HepG2 (cell line): Measurements from ENCODE around the gene TTC23. TPM values are rescaled to one million over a fixed set of nuclear protein-coding genes. Genes with fewer than 3 reads are reported as not detected.

Source experiments
- IKZF5 ChIP-seq: IDR thresholded peaks from 2 replicates; pipeline ENCODE4 v1.6.1; 2018; ENCODE audit warnings: missing genetic modification reagents, mild to moderate bottlenecking, missing compliant biosample characterization
- MYPOP ChIP-seq: sonication (generic); formaldehyde crosslinking; IDR thresholded peaks from 2 replicates; pipeline ENCODE4 v1.8.1; 2023; ENCODE audit warnings: mild to moderate bottlenecking, moderate library complexity, missing genetic modification reagents
- PAF1 ChIP-seq: IDR thresholded peaks from 2 replicates; pipeline ENCODE4 v1.6.1; 2016; ENCODE audit warnings: missing genetic modification reagents, missing compliant biosample characterization
- PHF5A ChIP-seq: IDR thresholded peaks from one replicate; pipeline ENCODE4 v1.6.1; 2018; ENCODE audit warnings: low read depth, missing genetic modification reagents; ENCODE audit not compliant: unreplicated experiment
- PRDM10 ChIP-seq: sonication (generic); formaldehyde crosslinking; IDR thresholded peaks from 2 replicates; pipeline ENCODE4 v1.4.0; 2020; ENCODE audit warnings: low read depth, missing genetic modification reagents
- RAD51 ChIP-seq: fragments of 450-650 bp; IDR thresholded peaks from 2 replicates; pipeline ENCODE4 v1.6.1; 2016; ENCODE audit warnings: borderline replicate concordance
- RARA ChIP-seq: IDR thresholded peaks from 2 replicates; pipeline ENCODE4 v1.6.1; 2016; ENCODE audit warnings: missing genetic modification reagents, missing compliant biosample characterization
- REL ChIP-seq: sonication (generic); formaldehyde crosslinking; conservative IDR thresholded peaks from 2 replicates; pipeline ENCODE4 v1.8.0; 2022; ENCODE audit warnings: mild to moderate bottlenecking, missing genetic modification reagents, moderate library complexity
- SNRNP70 ChIP-seq: fragments of 200-400 bp; formaldehyde crosslinking; IDR thresholded peaks from 2 replicates; pipeline ENCODE4 v1.6.1; 2017; ENCODE audit warnings: mild to moderate bottlenecking, low read depth, low read length, moderate library complexity
- ZFP62 ChIP-seq: sonication (generic); formaldehyde crosslinking; IDR thresholded peaks from 2 replicates; pipeline ENCODE4 v1.4.0; 2020; ENCODE audit warnings: missing genetic modification reagents
- ZHX1 ChIP-seq: sonication (generic); formaldehyde crosslinking; IDR thresholded peaks from 2 replicates; pipeline ENCODE4 v1.8.1; 2022; ENCODE audit warnings: low read depth, mild to moderate bottlenecking, missing genetic modification reagents
- ZNF570 ChIP-seq: sonication (generic); formaldehyde crosslinking; IDR thresholded peaks from 2 replicates; pipeline ENCODE4 v1.4.0; 2020; ENCODE audit warnings: mild to moderate bottlenecking, missing genetic modification reagents, borderline replicate concordance
- ZNF691 ChIP-seq: sonication (generic); formaldehyde crosslinking; IDR thresholded peaks from 2 replicates; pipeline ENCODE4 v1.4.0; 2020; ENCODE audit warnings: missing genetic modification reagents, low read depth, mild to moderate bottlenecking, borderline replicate concordance
- ZNF766 ChIP-seq: sonication (generic); formaldehyde crosslinking; IDR thresholded peaks from 2 replicates; pipeline ENCODE4 v1.5.0; 2020; ENCODE audit warnings: missing genetic modification reagents, borderline replicate concordance
- ZNF772 ChIP-seq: sonication (generic); formaldehyde crosslinking; IDR thresholded peaks from 2 replicates; pipeline ENCODE4 v1.5.0; 2020; ENCODE audit warnings: mild to moderate bottlenecking, missing genetic modification reagents
- ZNF773 ChIP-seq: sonication (generic); formaldehyde crosslinking; IDR thresholded peaks from 2 replicates; pipeline ENCODE4 v1.4.0; 2020; ENCODE audit warnings: missing genetic modification reagents, borderline replicate concordance
- ZNF879 ChIP-seq: sonication (generic); formaldehyde crosslinking; IDR thresholded peaks from 2 replicates; pipeline ENCODE4 v1.8.1; 2023; ENCODE audit warnings: missing genetic modification reagents
- ZSCAN31 ChIP-seq: sonication (generic); formaldehyde crosslinking; IDR thresholded peaks from 2 replicates; pipeline ENCODE4 v1.5.0; 2020; ENCODE audit warnings: low read depth, mild to moderate bottlenecking, missing genetic modification reagents
- polyA plus RNA-seq, 8 experiments: library from polyadenylated mRNA; depleted of rRNA in 3 of 8; stranded (reverse) in 7 of 8; unstranded in 1 of 8; fragments of >200 nt; fragmentation: Illumina TruSeq in 4 of 8; extraction: Trizol in 4 of 8; gene quantifications; 2 replicates each; pipeline versions ENCODE4 v1.2.1 to v1.2.3, GENCODE V29; 2011 to 2016; ENCODE audit warnings: low read depth in 4 of 8, missing spikeins in 1 of 8, mixed read lengths in 1 of 8; ENCODE audit not compliant: insufficient read depth in 1 of 8
- total RNA-seq, 5 experiments: library from RNA; depleted of rRNA; stranded (reverse); fragments of >200 nt; fragmentation: Illumina TruSeq; extraction: Trizol; gene quantifications; 2 replicates each; pipeline ENCODE4 v1.2.3, GENCODE V29; 2016; ENCODE audit warnings: low read depth in 1 of 5

The TTC23 gene
- total and polyA plus RNA-seq, 2 of the 13 experiments (the other 11 are each of a cell fraction or from before 2014, with no cell fraction given): 1.6 to 11.7 TPM

- TF ChIP-seq ZNF570 (CRISPR knock-in tag): no peak
- TF ChIP-seq ZSCAN31 (CRISPR knock-in tag): 0 out of 2 replicates have a peak, but pooled peaks have one; percentile 14
- no peak for TF ChIP-seq RAD51
- 0 out of 2 replicates have a peak, but pooled peaks have one; percentile 11 for TF ChIP-seq ZFP62 (CRISPR knock-in tag)
- TF ChIP-seq ZNF773: no peak
- TF ChIP-seq PRDM10 (CRISPR knock-in tag): no peak
- peak; percentile 10 for TF ChIP-seq PHF5A (CRISPR knock-in tag)
- TF ChIP-seq ZNF772: peak; percentile 26; the same call in 1 of the 2 replicates
- 0 out of 2 replicates have a peak, but pooled peaks have one; percentile 27 for TF ChIP-seq ZNF766 (CRISPR knock-in tag)
- TF ChIP-seq REL (CRISPR knock-in tag): no peak
- TF ChIP-seq IKZF5 (CRISPR knock-in tag): peak; percentile 22; the same call in 1 of the 2 replicates
- no peak; the same call in 1 of the 2 replicates for TF ChIP-seq ZHX1 (CRISPR knock-in tag)
- TF ChIP-seq MYPOP (CRISPR knock-in tag): peak; percentile 85; the same call in 1 of the 2 replicates
- no peak for TF ChIP-seq ZNF691
- no peak for TF ChIP-seq PAF1 (CRISPR knock-in tag)
- TF ChIP-seq ZNF879 (CRISPR knock-in tag): no peak
- no peak for TF ChIP-seq SNRNP70
- no peak for TF ChIP-seq RARA (CRISPR knock-in tag)
Measured at GRCh38 chr15:99250857-99251841, 1.8 kb upstream of the TTC23 start, which contains the start of gene LRRC28 (continued).
